ENCODE results near the gene LRIT1.

LRIT1 gene

GRCh38 chr10:84198206-84198915 lies 43.0 kb downstream of the LRIT1 start:
- H3K4me3 ChIP-seq (ENCODE audit: low read length) = no peak overlapping the region
- no peak for DNase-seq (ENCODE audit: low read depth, low spot score)

GRCh38 chr10:84197643-84198042 lies 43.7 kb downstream of the LRIT1 start:
- no peak for DNase-seq (ENCODE audit: low read depth, low spot score)
- H3K4me3 ChIP-seq (ENCODE audit: low read length) = no peak overlapping the region

GRCh38 chr10:84196941-84197340 lies 44.4 kb downstream of the LRIT1 start:
- no peak overlapping the region for H3K4me3 ChIP-seq (ENCODE audit: low read length)
- no peak for DNase-seq (ENCODE audit: low read depth, low spot score)

GRCh38 chr10:84196083-84196482 lies 45.3 kb downstream of the LRIT1 start:
- peak; percentile 83 for DNase-seq (ENCODE audit: low read depth, low spot score)
- no peak overlapping the region for H3K4me3 ChIP-seq (ENCODE audit: low read length)

- H3K4me3 ChIP-seq (ENCODE audit: low read length) = no peak overlapping the region
- no peak for DNase-seq (ENCODE audit: low read depth, low spot score)
Measured at GRCh38 chr10:84195044-84195830, 46.1 kb downstream of the LRIT1 start.

- H3K4me3 ChIP-seq (ENCODE audit: low read length) = peak within 1 kb of the TSS; percentile 31
- no peak for DNase-seq (ENCODE audit: low read depth, low spot score)
Measured at GRCh38 chr10:84194424-84195043, 46.8 kb downstream of the LRIT1 start, which contains the start of gene CDHR1. CDHR1 (plus strand) TSS chr10:84194537; CDS start chr10:84194761, 224 bp downstream.

- peak overlapping the region; percentile 31 for H3K4me3 ChIP-seq (ENCODE audit: low read length)
- no peak for DNase-seq (ENCODE audit: low read depth, low spot score)
Measured at GRCh38 chr10:84193846-84194423, 47.4 kb downstream of the LRIT1 start.

- no peak overlapping the region for H3K4me3 ChIP-seq (ENCODE audit: low read length)
- DNase-seq (ENCODE audit: low read depth, low spot score) = no peak
Measured at GRCh38 chr10:84193327-84193726, 48.0 kb downstream of the LRIT1 start.

GRCh38 chr10:84191106-84191505 lies 50.2 kb downstream of the LRIT1 start:
- peak; percentile 87 for DNase-seq (ENCODE audit: low read depth, low spot score)
- peak overlapping the region; percentile 28 for H3K4me3 ChIP-seq (ENCODE audit: low read length)

- peak; percentile 57 for DNase-seq (ENCODE audit: low read depth, low spot score)
Measured at GRCh38 chr10:84190621-84191020, 50.7 kb downstream of the LRIT1 start.

GRCh38 chr10:84188815-84189214 lies 52.5 kb downstream of the LRIT1 start:
- no peak for DNase-seq (ENCODE audit: low read depth, low spot score)
- H3K4me3 ChIP-seq (ENCODE audit: low read length) = no peak overlapping the region

More at GRCh38 chr10:84190621-84191020, 50.7 kb downstream of the LRIT1 start:
- peak overlapping the region; percentile 28 for H3K4me3 ChIP-seq (ENCODE audit: low read length)

GRCh38 chr10:84185526-84186175 lies 55.7 kb downstream of the LRIT1 start:
- H3K4me3 ChIP-seq (ENCODE audit: low read length) = no peak overlapping the region
- DNase-seq (ENCODE audit: low read depth, low spot score) = no peak

- no peak overlapping the region for H3K4me3 ChIP-seq (ENCODE audit: low read length)
- no peak for DNase-seq (ENCODE audit: low read depth, low spot score)
Measured at GRCh38 chr10:84184517-84184916, 56.8 kb downstream of the LRIT1 start.

GRCh38 chr10:84181631-84182030 lies 59.7 kb downstream of the LRIT1 start:
- DNase-seq (ENCODE audit: low read depth, low spot score) = no peak
- no peak overlapping the region for H3K4me3 ChIP-seq (ENCODE audit: low read length)
